Endothelial cell of umbilical vein (primary cell): ENCODE results near the gene NAV3. TPM values are rescaled to one million over a fixed set of nuclear protein-coding genes. Genes with fewer than 3 reads are reported as not detected.

Source experiments
- BruUV-seq: library from RNA; stranded (reverse); fragments of 400-500 nt; replicated peaks from 2 replicates; lab custom pipeline; 2021; lab: Mats Ljungman, UMichigan
- CTCF ChIA-PET: fragments of 300-600, 350-600 bp; sonication (Branson Sonifier 250); formaldehyde crosslinking; loops from one replicate; lab custom pipeline; 2021; ENCODE audit warnings: antibody characterized with exemption, inconsistent platforms; lab: Charles Lee
- POLR2A ChIA-PET: fragments of 300-600, 350-600 bp; sonication (Branson Sonifier 250); formaldehyde crosslinking; loops from one replicate; lab custom pipeline; 2021; ENCODE audit warnings: antibody characterized with exemption, inconsistent platforms; lab: Charles Lee
- DNase-seq: peaks from one replicate; pipeline ENCODE4 v3.0.0-alpha.2; 2011; ENCODE audit warnings: low read depth, low spot score
- FAIRE-seq: peaks from 2 replicates; lab custom pipeline; 2011; peaks lifted over from hg19 to GRCh38; lab: Jason Lieb, UNC
- H2AFZ ChIP-seq: 2 replicates; pipeline ENCODE4 v1.6.0; 2012; ENCODE audit warnings: low read depth, low read length, control low read depth, inconsistent platforms
- H3K27ac ChIP-seq: 2 replicates; pipeline ENCODE4 v1.5.1; 2011; ENCODE audit warnings: low read depth, mild to moderate bottlenecking, control low read depth, low read length, moderate library complexity; ENCODE audit not compliant: insufficient read depth
- H3K27me3 ChIP-seq, 2 experiments: 2 replicates each; pipeline versions ENCODE4 v1.6.0 to v1.6.1; 2011; ENCODE audit warnings: low read length in 2 of 2, mixed read lengths in 1 of 2; ENCODE audit not compliant: control insufficient read depth in 2 of 2, insufficient read depth in 2 of 2
- H3K36me3 ChIP-seq, 2 experiments: 2 replicates in 1 of 2; 3 replicates in 1 of 2; pipeline ENCODE4 v1.5.1; 2011; ENCODE audit warnings: low read length in 2 of 2, mild to moderate bottlenecking in 1 of 2, moderate library complexity in 1 of 2; ENCODE audit not compliant: control insufficient read depth in 2 of 2, insufficient read depth in 2 of 2; ENCODE audit errors: extremely low read depth in 1 of 2
- H3K4me1 ChIP-seq: 3 replicates; pipeline ENCODE4 v1.5.1; 2011; ENCODE audit warnings: mild to moderate bottlenecking, low read length; ENCODE audit not compliant: control insufficient read depth, insufficient read depth; ENCODE audit errors: extremely low read depth
- H3K4me2 ChIP-seq: 2 replicates; pipeline ENCODE4 v1.6.1; 2011; ENCODE audit warnings: low read length, control low read depth, mixed read lengths; ENCODE audit not compliant: insufficient read depth
- H3K4me3 ChIP-seq, 3 experiments: fragments of 200-600 bp in 1 of 3; sonication (generic), shearing (Covaris generic) in 1 of 3; replicated peaks in 1 of 3; 2 replicates each; pipeline ENCODE4 v1.5.1; 2011 to 2016; ENCODE audit warnings: control low read depth in 3 of 3, low read length in 3 of 3, mild to moderate bottlenecking in 2 of 3, inconsistent platforms in 1 of 3, low read depth in 1 of 3, moderate library complexity in 1 of 3; ENCODE audit not compliant: insufficient read depth in 1 of 3
- H3K79me2 ChIP-seq: 2 replicates; pipeline ENCODE4 v1.6.0; 2012; ENCODE audit warnings: low read length, inconsistent platforms; ENCODE audit not compliant: control insufficient read depth, insufficient read depth
- H3K9ac ChIP-seq: replicated peaks from 2 replicates; pipeline ENCODE3; 2011; ENCODE audit warnings: low read length, control low read depth; ENCODE audit not compliant: insufficient read depth; ENCODE audit errors: extremely low read depth
- H3K9me1 ChIP-seq: replicated peaks from 3 replicates; pipeline ENCODE4 v1.6.0; 2011; ENCODE audit warnings: mild to moderate bottlenecking, low read length; ENCODE audit not compliant: control insufficient read depth, insufficient read depth; ENCODE audit errors: extremely low read depth
- H3K9me3 ChIP-seq: replicated peaks from 2 replicates; pipeline ENCODE4 v1.5.1; 2012; ENCODE audit warnings: low read length, inconsistent platforms; ENCODE audit not compliant: control insufficient read depth, insufficient read depth
- H4K20me1 ChIP-seq: replicated peaks from 2 replicates; pipeline ENCODE3; 2011; ENCODE audit warnings: mild to moderate bottlenecking, low read length; ENCODE audit not compliant: control insufficient read depth, insufficient read depth; ENCODE audit errors: extremely low read depth
- CTCF ChIP-seq, 2 donors: IDR thresholded peaks; 1 replicate in 1 of 2; 2 replicates in 1 of 2; pipeline ENCODE4 v1.5.1; 2011; ENCODE audit warnings: low read length in 2 of 2, mild to moderate bottlenecking in 2 of 2, moderate library complexity in 2 of 2, control low read depth in 1 of 2, inconsistent platforms in 1 of 2, low read depth in 1 of 2; ENCODE audit not compliant: insufficient read depth in 1 of 2; ENCODE audit errors: extremely low read depth in 1 of 2
- EZH2 ChIP-seq: IDR thresholded peaks from 2 replicates; pipeline ENCODE4 v1.6.1; 2012; ENCODE audit warnings: borderline replicate concordance, low read depth, mild to moderate bottlenecking, moderate library complexity, low read length, inconsistent platforms; ENCODE audit not compliant: severe bottlenecking
- FOS ChIP-seq: IDR thresholded peaks from 2 replicates; pipeline ENCODE4 v1.6.1; 2011; ENCODE audit warnings: mild to moderate bottlenecking, low read length, moderate library complexity, borderline replicate concordance; ENCODE audit not compliant: insufficient read depth
- GATA2 ChIP-seq: IDR thresholded peaks from 2 replicates; pipeline ENCODE4 v1.7.0; 2011; ENCODE audit warnings: low read depth, mild to moderate bottlenecking, moderate library complexity, mixed read lengths, low read length; ENCODE audit not compliant: insufficient read length, insufficient read depth
- JUN ChIP-seq: IDR thresholded peaks from 2 replicates; pipeline ENCODE4 v1.6.1; 2011; ENCODE audit warnings: borderline replicate concordance, low read depth; ENCODE audit not compliant: insufficient read length, insufficient read depth
- MAX ChIP-seq: IDR thresholded peaks from 2 replicates; pipeline ENCODE4 v1.6.1; 2011; ENCODE audit not compliant: insufficient read depth, insufficient read length
- MYC ChIP-seq: IDR thresholded peaks from one replicate; pipeline ENCODE4 v1.6.1; 2011; ENCODE audit warnings: mild to moderate bottlenecking, low read depth, low read length
- POLR2A ChIP-seq: IDR thresholded peaks from 2 replicates; pipeline ENCODE4 v1.6.1; 2012; ENCODE audit warnings: low read depth, mild to moderate bottlenecking, control low read depth, low read length
- POLR2AphosphoS5 ChIP-seq: IDR thresholded peaks from 2 replicates; pipeline ENCODE4 v1.6.1; 2012; ENCODE audit warnings: low read depth, mild to moderate bottlenecking, control low read depth, low read length, moderate library complexity; ENCODE audit not compliant: insufficient read depth
- dilution Hi-C: fragments of 300-500 bp; cut with MboI; formaldehyde crosslinking; loops from one replicate; pipeline ENCODE4 v1.15.0; 2019; ENCODE audit warnings: low sequenced_read_pairs; ENCODE audit not compliant: extremely low pct_ligation_motif_present
- intact Hi-C: fragments of 100-400 bp; cut with micrococcal nuclease; formaldehyde crosslinking; loops from one replicate; pipeline ENCODE4 v1.10.0; 2022
- polyA plus RNA-seq, 4 experiments: library from polyadenylated mRNA; depleted of rRNA in 3 of 4; stranded (reverse) in 3 of 4; unstranded in 1 of 4; fragments of >200 nt; gene quantifications; 2 replicates each; pipeline versions ENCODE4 v1.2.1 to v1.2.3, GENCODE V29; 2011 to 2012; ENCODE audit warnings: missing spikeins in 1 of 4
- total RNA-seq: library from RNA; stranded (reverse); gene quantifications from 2 replicates; pipeline ENCODE4 v1.2.3, GENCODE V29; 2021

Gene NAV3
- total and polyA plus RNA-seq, 2 donors (not counting 3 experiments of a cell fraction or from before 2014, with no cell fraction given) = 6.7 to 40.1 TPM

- BruUV-seq = no TSS peak
- Histone ChIP-seq H3K9ac (no peak overlapping the region), H3K27me3 (no peaks in the 10 kb centered on the region), H3K79me2 (peaks cover 33% of the 10 kb centered on the region), H3K4me3 (no peak overlapping the region), H3K9me3 (no peaks in the 10 kb centered on the region), H3K4me2 (no peak overlapping the region), H3K27ac (no peak overlapping the region), H3K36me3 (peaks cover 0 to 6% of the 10 kb centered on the region in 2 experiments), H4K20me1 (no peaks in the 10 kb centered on the region), H3K9me1 (no peaks in the 10 kb centered on the region), H3K4me1 (no peaks in the 10 kb centered on the region), H2AFZ (no peak overlapping the region)
- no peak for DNase-seq
- dilution Hi-C loops (no loop called here), intact Hi-C loops (no loop called here)
- POLR2A ChIA-PET = no interaction called here
- no peak for FAIRE-seq
- CTCF ChIA-PET = interaction anchor here (1.0 to 2.7 kb wide), 2 partner anchors 56 to 124 kb away, joined by 3 to 16 read pairs; no protein-coding TSS in a partner anchor
- TF ChIP-seq EZH2 = no peak
- TF ChIP-seq FOS = peak; percentile 29
Observed at GRCh38 chr12:77995436-77996167, 164.9 kb downstream of the NAV3 start.

- Histone ChIP-seq H2AFZ (no peak overlapping the region), H3K4me3 (no peak overlapping the region), H4K20me1 (no peaks in the 10 kb centered on the region), H3K79me2 (peaks cover 29% of the 10 kb centered on the region), H3K4me1 (no peaks in the 10 kb centered on the region), H3K27ac (no peak overlapping the region), H3K4me2 (no peak overlapping the region), H3K9ac (no peak overlapping the region), H3K27me3 (no peaks in the 10 kb centered on the region), H3K9me3 (no peaks in the 10 kb centered on the region), H3K36me3 (peaks cover 0 to 6% of the 10 kb centered on the region in 2 experiments), H3K9me1 (no peaks in the 10 kb centered on the region)
- ChIA-PET CTCF (interaction anchor here (0.8 to 2.7 kb wide), 6 partner anchors 57 to 149 kb away, joined by 3 to 16 read pairs (median 4); no protein-coding TSS in a partner anchor), POLR2A (no interaction called here)
- intact Hi-C loops = no loop called here
- dilution Hi-C loops = no loop called here
- FAIRE-seq = no peak
- no peak for DNase-seq
- no peak for TF ChIP-seq JUN
- no peak for TF ChIP-seq POLR2A
- no peak for TF ChIP-seq GATA2
- no peak for TF ChIP-seq CTCF (IDR thresholded peaks at IDR 0.05; ENCODE audit: extremely low read depth in 1 of 2, insufficient read depth in 1 of 2, low read depth in 1 of 2, low read length in 2 of 2)
- no peak for TF ChIP-seq MAX
- no peak for TF ChIP-seq POLR2AphosphoS5
- TF ChIP-seq FOS = no peak
- TF ChIP-seq EZH2 = no peak
- no peak for TF ChIP-seq MYC
- BruUV-seq = no TSS peak
Observed at GRCh38 chr12:77996670-77997069, 166.0 kb downstream of the NAV3 start.
